Stimulated activated CD4-positive, alpha-beta T cell treated with anti-CD3 and anti-CD28 coated beads, TNF-alpha, amount 100 ng/mL, for 48 hours (primary cell): ENCODE results near the gene UGT3A1.

Experiments used
- DNase-seq, 3 donors: peaks; one replicate each; pipeline ENCODE4 v3.0.0-alpha.2; 2020; ENCODE audit warnings: low read depth in 3 of 3

UGT3A1 gene

GRCh38 chr5:35919191-35919590 is 72.0 kb downstream of the UGT3A1 start:
- DNase-seq: no peak

GRCh38 chr5:35908814-35909213 is 82.4 kb downstream of the UGT3A1 start:
- no peak for DNase-seq

- no peak for DNase-seq
Measured at GRCh38 chr5:35908228-35908627, 83.0 kb downstream of the UGT3A1 start.

GRCh38 chr5:35904443-35905132 is 86.6 kb downstream of the UGT3A1 start:
- DNase-seq: no peak

GRCh38 chr5:35903631-35904203 is 87.5 kb downstream of the UGT3A1 start:
- no peak for DNase-seq

- no peak for DNase-seq
Measured at GRCh38 chr5:35902046-35902672, 89.0 kb downstream of the UGT3A1 start.
